ENCODE data around the gene OR51M1.

Gene OR51M1

DNA sequence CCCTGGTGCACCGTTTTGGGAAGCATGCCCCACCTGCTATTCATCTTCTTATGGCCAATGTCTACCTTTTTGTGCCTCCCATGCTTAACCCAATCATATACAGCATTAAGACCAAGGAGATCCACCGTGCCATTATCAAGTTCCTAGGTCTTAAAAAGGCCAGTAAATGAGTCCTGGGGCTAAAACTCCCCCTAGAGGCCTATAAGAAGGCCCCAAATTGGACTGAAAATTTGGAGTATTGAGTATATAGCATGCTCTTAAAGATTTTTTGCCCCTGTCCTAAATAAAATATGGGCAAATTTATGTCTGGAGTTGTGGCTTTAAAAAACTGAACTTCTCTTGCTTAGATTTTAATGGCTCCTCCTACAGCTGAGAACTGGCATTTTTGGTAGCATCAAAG, 6.6 kb downstream of the OR51M1 start:
- DNase-seq (ENCODE audit: low spot score) = no peak

DNA sequence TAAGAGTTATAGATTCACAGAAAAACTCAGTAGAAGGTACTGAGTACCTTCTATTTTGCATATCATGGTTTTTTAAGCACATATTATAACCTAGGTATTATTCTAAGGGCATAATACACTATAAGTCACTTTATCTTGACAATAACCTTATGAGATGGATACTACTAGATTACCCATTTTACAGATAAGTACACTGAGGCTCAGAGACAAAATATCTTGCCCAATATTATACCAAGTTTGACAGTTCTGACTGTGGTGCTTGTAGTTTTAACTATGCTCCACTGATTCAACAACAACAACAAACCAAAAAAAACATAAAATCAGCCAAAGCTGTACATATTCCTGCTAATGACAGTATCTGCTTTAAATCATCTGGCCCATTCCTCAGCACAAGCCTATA, 10.5 kb downstream of the OR51M1 start:
- DNase-seq (ENCODE audit: low spot score) = no peak

DNA sequence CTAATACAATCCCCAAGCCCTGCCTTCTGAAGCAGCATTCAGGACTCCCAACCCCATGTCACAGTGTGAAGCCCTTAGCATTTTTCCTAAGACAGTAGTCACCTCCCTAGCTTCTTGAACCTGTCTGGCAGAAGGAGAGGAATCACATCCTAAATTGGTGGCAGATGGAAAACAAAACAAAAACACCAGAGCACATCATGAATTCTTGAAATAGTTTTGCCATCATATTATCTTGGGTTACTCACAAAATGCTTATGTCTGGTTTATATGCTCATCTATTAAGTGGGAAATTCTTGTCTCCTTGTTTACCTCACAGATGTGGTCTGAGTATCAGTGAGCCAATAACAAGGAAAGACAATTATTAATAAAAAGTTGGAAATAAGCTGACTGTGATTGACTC, 15.3 kb downstream of the OR51M1 start:
- no peak for DNase-seq (ENCODE audit: low spot score)

DNA sequence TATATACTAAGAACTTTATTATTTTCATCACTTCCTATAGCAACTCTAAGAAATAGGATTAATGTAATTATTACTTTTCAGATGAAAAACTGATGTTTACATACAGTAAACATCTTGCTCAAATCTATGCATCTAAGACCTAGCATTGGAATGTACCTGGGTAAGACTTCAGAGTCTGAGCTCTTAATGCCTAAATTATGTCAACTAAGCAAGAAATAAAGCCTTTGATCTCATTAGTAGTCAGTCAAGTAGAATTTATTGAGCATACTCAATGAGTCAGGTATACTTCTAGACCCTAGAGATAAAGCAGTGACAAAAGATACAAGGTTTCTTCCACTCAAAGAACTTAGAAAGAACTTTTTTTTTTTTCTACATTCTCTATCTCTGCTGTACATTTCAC, 21.6 kb downstream of the OR51M1 start:
- no peak for DNase-seq (ENCODE audit: low spot score)

DNA sequence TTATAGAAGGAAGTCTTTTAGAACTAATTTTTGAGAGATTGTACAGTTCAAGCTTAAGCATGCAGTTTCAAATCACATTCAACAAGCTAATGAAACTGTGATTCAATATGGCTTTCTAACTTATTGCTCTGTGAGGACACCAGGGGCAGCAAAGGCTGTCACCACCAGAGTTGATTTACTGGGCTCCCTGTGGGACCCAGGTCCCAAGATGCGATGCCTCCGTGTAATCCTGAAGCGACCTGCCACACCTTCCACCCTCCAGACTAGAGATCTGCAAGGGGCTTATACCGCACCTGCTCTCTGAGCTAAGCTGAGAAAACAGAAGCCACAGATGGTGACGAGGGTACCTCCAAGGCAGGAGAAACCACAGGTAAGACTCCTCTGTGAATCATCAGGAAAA, 37.4 kb downstream of the OR51M1 start:
- no peak for DNase-seq (ENCODE audit: low spot score)

DNA sequence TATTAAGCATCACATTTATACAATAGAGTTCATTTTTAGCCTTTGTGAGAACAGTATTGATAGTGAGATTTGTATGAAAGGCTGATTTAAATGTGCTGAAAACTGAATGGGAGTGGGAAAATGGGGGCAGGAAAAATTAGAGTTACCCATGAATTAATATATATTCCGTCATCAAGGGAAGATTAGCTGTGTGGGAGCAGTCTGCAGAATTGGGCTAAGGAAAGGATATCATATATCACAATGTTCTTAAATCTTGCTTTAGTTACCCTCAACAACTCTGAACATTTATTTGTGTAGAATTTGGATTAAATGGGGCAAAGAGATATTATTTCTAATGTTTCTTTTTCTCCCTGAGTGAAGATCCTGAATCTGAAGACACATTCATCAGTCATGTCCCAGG, 38.2 kb downstream of the OR51M1 start, which contains the start of gene OR51Q1:
Gene OR51Q1 (plus strand): TSS at position 301 of the 400 bp plus-strand sequence. CDS start 90 bp downstream, at position 391.
- no peak for DNase-seq (ENCODE audit: low spot score)

DNA sequence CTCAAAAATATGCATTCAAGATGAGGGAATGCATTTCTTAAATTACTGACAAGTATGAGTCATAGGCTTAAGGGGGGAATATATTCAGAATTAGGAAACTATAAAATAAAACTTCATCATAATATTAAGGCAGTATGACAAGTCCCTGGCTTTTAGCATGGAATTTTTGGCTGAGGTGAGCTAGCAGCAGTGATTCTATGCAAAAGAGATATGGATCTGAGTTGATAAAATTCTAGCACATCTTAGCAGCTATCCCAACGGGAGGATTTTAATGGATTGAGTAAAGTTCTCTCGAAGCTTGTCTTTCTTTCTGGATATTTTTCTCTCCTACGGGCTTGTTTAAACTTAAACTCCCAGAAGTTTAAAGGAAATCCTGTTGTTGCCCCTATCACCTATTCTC, 39.5 kb downstream of the OR51M1 start:
- DNase-seq (ENCODE audit: low spot score) = no peak

DNA sequence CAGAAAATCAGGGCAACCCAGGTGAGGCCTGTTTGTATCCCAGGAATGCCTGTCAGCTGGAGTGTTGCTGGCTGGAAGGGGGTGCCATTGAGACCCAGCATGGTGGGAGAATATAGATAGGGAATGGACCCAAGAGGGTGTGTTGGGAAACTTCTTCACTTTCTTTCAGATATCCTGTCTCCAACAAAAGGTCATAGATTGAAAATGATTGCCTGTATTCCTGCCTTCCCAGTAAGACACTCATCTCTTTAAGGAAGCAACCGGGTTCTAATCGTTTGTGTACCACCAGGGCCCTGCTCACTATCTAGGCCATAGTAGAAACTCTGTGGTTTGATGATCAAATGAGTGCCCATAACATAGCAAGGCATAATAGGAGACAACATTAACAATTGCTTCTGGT, 57.8 kb downstream of the OR51M1 start, which contains the start of gene OR51I1:
Gene OR51I1 (minus strand): TSS at position 101 of the 400 bp plus-strand sequence. CDS start 0 bp downstream, at position 101.
- no peak for DNase-seq (ENCODE audit: low spot score)
